Stimulated activated CD4-positive, alpha-beta T cell treated with anti-CD3 and anti-CD28 coated beads, Interleukin-15, amount 100 ng/mL, for 48 hours (primary cell): ENCODE results near the gene ARHGEF16.

Experiments
- DNase-seq, 2 donors: peaks; one replicate each; pipeline ENCODE4 v3.0.0-alpha.2; 2020; ENCODE audit warnings: low read depth in 2 of 2

The ARHGEF16 gene

DNA sequence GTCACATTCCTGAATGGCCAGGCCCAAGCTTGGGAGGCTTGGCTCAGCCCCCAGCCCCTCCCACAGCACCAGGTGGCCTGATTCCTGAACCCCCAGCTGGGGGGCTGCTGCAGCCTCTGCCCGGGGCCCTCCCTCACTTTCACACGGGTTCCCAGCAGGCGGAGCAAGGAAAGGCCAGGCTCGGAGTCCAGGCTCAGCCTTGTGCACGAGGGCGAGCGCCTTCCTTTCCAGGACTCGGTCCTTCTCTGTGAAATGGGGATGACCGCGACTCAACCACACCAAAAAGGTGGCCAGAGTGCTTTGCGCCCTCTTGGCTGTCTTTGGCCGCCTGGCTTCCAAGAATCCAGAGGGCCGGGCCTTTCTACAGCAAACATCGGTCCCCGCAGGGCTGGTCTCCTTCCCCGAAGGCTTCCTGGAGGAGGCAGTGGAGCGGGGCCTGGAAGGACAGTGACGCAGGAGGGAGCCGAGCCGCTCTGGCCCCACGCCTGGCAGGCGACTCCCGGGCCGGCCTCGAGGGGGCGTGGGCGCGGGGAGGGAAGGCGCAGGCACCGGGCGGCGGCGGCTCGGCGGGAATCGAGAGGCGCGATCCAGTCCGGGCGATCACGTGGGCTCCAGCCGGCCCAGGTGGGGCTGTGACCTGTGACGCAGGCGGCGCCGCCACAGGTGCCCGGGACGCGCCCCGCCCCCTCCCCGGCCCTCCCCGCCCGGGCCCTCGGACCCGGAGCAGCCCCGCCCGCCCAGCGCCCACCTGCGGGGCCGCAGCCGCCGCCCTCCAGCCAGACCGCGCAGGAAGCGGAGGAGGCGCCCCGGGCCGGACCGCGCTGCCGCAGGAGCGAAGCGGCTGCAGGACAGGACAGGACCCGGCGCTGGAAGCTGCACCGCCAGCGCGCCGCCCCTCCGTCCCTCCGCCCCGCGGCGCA is at the start of gene ARHGEF16:
Gene ARHGEF16 (plus strand): TSS at position 775 of the 920 bp plus-strand sequence. CDS start 8,420 bp downstream, outside the sequence.
- no peak for DNase-seq

DNA sequence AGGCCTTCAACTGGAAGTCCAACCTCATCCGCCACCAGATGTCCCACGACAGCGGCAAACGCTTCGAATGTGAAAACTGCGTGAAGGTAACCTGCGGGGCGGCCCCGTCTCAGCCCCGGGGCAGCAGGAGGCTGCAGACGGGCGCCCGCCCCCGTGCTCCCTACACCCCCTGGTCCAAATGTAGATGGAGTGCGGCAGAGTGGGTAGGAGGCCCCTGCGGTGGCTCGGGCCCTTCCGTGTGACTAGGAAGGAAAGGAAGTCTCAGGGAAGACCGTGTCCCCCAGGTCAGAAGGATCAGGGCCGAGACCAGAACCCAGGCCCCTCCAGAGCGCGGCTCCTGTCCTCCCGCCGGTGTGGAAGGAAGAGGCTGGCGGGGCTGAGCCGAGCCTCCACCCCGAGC is 49.7 kb upstream of the ARHGEF16 start:
- DNase-seq, result no peak

DNA sequence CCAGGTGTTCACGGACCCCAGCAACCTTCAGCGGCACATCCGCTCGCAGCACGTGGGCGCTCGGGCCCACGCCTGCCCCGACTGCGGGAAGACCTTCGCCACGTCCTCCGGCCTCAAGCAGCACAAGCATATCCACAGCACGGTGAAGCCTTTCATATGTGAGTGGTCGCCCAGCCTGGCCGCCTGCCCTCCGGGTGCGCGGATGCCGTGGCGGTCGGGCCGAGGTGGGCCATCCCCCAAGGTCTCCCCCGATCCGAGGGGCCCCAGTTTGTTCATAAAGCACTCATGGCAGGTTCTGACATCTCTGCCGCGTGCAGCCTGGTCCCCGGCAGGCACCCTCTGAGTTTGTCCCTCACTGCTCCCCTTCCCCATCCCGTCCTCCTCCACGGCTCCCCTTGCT is 49.0 kb upstream of the ARHGEF16 start:
- DNase-seq, result no peak

DNA sequence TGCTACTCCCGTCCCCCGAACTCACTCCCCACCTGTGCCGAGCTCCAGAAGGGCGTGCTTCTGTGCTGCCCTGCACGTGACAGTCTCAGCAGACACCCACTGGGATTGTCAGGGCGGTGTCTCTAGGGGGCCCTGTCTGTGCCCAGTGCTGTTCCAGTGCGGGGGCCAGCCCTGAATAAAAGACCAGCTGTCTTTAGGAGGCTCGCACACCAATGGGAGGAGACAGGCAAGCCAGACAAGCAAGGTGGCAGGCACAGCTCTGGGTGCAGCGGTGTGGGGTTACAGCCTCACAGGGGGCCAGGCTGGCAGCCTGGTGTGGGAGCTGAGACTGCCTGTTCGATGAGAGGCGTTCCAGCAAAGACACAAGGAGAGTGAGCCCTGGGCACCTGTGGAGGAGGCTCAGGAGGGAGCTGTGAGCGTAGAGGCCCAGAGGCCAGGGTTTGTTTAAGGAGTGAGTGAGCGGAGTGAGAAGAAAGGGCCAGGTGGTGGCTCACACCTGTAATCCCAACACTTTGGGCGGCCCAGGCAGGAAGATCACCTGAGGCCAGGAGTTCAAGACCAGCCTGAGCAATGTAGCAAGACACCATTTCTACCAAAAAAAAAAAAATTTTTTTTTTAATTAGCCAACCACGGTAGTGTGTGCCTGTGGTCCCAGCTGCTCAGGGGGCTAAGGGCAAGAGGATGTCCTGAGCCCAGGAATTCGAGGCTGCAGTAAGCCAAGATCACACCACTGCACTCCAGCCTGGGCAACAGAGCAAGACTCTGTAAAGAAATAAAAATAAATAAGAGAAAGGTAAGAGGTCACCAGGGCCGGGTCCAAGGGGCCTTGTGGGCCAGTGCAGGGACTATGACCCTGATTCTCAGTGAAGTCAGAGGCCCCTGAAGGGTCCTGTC is 48.2 kb upstream of the ARHGEF16 start:
- DNase-seq, result no peak

DNA sequence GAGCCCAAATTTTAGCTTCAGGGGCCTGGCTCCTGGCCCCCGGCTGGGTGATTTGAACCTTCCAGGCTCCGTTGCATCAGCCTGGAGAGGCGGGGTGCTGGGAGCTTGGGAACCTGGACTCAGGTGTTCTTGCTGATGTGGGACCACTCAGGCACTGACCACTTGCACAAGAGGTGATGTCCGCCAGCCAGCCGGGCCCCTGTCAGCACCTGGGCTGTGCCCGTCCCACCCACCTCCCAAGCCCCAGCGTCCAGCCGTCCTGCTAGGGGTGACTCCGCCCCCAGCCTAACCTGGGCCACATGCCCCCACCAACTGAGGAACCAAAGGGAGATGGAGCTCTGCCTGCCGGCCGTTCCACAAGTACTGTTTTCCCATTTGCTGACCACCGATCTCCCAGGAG is 47.4 kb upstream of the ARHGEF16 start:
- DNase-seq, result no peak

DNA sequence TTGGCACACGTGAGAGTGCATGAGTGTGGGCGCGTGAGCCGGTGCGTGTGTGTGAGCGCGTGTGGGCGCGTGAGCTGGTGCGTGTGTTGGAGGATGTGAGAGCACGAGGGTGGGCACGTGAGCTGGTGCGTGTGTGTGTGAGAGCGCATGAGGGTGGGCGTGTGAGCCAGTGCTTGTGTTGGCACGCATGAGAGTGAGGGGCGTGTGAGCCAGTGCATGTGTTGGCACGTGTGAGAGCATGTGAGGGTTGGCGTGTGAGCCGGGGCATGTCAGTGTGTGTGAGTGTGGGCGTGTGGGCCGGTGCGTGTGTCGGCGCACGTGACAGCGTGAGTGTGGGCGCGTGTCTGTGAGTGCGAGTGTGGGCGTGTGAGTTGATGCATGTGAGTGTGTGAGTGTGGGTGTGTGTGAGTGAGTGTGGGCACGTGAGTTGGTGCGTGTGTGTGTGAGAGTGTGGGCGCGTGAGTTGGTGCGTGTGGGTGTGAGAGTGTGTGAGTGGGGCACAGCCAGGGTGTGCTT is 45.7 kb upstream of the ARHGEF16 start:
- DNase-seq, result no peak

DNA sequence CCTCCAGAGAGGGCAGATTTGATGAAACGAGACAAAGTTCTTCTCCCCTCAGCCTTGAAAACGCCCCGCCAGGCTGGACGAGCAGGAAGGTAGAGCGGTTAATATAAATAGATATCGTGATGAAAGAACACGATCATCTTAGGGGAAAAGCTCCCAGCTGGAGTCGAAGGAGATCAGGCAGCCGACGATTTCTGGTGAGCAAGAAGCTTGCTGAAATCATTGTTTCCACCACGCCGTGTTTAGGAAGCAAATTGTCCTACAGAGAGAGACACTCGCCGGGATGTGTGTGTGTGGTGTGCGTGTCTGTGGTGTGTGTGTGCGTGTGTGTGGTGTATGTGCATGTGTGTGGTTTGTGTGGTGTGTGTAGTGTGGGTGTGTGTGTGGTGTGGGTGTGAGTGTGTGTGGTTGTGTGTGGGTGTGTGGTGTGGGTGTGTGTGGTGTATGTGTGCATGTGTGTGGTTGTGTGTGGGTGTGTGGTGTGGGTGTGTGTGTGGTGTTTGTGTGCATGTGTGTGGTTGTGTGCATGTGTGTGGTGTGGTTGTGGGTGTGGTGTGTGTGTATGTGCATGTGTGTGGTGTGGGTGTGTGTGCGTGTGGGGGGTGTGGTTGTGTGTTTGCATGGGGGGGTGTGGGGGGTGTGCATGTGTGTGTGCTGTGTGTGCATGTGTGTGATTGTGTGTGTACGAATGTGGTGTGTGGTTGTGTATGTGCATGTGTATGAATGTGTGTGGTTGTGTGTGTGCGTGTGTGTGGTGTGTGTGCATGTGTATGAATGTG is 44.9 kb upstream of the ARHGEF16 start:
- DNase-seq, result no peak

DNA sequence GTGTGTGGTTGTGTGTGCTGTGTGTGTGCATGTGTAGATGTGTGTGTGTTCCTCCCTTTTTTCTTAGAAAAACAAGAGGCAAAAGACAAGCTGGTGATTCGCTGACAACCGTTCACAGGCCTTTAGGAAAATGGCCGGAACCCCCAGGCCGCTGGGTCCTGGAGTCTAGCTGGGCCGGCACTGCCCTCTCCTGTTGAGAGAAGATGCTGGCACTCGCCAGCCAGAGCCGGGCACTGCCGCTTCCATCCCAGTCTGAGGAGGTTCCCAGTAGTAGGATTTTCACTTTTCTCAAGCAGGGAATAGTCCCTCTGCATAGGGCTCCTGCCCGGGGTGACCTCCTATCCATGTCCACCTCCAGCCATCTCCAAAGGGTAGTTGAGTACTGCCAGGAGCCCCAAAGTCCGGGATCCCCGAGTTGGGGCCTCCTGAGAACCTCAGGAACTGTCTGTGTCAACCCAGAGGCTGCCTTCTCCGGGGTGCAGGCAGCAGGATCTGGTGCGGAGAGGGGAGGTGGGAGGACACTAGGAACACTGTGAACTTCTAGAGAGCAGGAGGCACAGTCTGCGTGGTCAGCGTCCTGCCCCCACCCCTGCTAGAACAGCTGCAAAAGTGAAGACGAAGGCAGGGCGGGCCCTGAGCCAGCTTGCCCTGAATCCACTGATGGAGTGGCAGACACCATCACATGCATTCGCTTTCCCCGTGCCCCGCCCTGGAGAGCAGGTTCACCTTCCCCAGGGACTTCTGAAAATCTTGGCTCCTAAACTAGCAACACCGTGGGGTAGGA is 44.1 kb upstream of the ARHGEF16 start:
- no peak for DNase-seq

DNA sequence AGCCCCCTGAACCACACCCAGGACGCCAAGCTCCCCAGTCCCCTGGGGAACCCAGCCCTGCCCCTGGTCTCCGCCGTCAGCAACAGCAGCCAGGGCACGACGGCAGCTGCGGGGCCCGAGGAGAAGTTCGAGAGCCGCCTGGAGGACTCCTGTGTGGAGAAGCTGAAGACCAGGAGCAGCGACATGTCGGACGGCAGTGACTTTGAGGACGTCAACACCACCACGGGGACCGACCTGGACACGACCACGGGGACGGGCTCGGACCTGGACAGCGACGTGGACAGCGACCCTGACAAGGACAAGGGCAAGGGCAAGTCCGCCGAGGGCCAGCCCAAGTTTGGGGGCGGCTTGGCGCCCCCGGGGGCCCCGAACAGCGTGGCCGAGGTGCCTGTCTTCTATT is 42.7 kb upstream of the ARHGEF16 start:
- DNase-seq, result no peak

DNA sequence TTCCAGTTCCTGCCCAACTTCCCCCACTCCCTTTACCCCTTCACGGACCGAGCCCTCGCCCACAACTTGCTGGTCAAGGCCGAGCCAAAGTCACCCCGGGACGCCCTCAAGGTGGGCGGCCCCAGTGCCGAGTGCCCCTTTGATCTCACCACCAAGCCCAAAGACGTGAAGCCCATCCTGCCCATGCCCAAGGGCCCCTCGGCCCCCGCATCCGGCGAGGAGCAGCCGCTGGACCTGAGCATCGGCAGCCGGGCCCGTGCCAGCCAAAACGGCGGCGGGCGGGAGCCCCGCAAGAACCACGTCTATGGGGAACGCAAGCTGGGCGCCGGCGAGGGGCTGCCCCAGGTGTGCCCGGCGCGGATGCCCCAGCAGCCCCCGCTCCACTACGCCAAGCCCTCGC is 42.1 kb upstream of the ARHGEF16 start:
- DNase-seq, result no peak

DNA sequence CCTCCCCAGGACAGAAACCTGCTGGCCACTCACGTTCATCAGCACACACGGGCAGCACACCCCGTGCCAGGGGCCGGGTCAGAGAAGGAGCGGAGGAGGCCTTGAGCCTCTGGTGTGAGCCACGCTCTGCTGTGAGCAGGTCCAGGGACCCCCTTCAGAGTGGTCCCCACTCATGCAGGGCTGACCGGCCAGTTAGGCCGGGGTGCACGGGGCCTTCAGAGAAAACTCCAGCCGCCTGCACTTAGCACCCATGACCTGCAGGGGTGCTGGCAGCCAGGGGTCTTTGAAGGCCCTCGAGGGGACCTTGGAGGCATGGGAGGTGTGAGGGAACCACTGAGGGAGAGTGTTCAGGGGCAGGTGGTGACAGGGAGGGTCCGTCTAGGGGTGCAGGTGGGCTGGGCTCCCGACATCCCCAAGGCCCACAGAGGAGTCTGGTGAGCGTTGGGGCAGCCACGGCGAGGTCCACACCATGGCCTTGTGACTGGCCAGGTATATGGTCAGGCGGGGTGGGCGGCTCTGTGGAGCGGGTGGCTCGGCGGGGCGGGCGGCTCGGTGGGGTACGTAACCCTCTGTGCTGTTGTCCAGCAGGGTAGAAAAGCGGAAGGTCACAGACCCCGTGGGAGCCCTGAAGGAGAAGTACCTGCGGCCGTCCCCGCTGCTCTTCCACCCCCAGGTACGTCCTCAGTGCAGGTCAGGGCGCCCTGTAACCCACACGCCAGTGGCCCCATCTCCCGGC is 40.3 kb upstream of the ARHGEF16 start:
- no peak for DNase-seq

DNA sequence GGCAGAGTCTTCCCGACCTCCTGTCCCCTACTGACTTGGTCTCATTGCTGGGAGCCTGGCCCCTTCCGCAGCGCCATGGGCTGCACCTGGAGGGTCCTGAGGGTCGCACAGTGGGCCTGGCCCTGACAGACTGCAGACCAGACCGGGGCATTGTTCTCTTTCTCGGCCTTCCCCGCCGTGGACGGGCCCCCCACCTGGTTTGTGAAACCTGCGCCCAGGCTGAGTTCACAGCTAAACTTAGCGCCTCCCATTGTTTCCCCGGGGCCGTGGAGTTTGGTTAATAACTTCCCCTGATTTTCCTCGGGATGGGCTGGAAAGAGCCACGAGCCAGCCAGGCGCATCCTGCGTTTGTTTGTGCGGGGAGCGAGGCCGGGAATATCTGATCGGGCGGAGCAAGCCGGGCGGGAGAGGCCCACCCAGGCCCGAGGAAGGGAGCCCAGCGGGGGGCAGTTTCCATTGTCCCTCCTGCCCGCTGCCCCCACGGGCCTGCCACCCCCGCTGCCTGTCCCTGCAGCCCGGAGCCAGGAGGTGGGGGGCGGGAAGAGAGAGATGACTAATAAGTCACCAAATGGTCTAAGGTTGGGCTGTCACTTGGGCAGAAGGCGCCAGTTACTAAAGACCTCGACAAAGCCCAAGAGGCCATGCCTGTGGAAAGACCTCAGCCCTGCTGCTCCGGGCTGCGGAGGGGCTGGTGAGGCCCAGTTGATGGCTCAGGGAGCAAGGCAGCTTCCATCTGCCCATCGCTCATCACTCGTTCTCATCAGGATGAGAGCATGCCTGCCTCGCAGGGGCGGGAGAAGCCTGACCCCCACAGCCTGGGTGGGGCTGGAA is 39.0 kb upstream of the ARHGEF16 start:
- DNase-seq, result no peak

DNA sequence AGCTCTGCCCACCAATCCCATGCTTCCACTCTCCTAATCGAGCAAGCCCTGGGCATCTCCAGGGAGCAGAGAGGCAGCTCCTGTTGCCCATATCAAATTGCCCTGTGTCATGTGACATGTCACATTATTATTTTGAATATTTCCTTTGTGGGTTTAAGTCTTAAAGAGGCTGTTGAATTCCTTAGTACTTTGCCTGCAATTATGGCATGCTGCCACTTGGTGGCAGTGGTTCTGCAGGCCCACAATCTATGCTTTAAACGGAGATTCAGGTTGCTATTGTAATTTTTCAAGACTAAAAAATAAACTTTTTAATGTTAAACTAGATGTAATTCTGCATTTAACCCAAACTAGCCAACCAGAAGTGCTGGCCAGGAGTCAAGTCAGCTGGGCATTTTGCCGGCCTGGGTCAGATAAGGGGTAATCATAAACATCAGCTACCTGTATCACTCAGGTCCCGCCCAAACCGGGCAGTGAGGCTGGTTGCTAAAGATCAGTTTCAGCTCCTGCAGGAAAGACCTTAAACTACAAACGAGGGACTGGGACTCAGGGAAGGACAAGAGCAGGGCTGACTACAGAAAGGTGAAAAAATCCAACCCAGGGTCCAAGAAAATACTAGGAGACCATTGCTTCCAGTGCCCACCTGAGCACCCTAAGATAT is 37.3 kb upstream of the ARHGEF16 start:
- DNase-seq, result no peak

DNA sequence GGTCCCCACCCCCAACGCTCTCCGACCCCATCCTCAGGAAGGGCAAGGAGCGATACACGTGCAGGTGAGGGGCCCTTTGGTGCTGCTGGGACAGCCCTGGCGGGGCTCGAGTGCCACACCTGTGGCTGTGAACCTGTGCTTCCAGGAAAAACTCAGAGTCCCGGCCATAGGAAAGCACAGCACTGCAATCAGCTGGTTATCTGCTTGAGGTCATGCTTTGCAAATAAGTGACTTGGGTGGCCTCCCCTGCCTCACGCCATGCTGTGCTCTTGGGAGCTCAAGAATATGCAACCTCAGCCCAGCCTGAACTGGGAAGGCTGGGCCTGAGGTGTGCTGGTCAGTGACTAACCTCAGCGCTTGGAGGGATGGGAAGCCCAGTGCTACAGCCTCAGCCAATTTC is 36.5 kb upstream of the ARHGEF16 start:
- DNase-seq, result no peak

DNA sequence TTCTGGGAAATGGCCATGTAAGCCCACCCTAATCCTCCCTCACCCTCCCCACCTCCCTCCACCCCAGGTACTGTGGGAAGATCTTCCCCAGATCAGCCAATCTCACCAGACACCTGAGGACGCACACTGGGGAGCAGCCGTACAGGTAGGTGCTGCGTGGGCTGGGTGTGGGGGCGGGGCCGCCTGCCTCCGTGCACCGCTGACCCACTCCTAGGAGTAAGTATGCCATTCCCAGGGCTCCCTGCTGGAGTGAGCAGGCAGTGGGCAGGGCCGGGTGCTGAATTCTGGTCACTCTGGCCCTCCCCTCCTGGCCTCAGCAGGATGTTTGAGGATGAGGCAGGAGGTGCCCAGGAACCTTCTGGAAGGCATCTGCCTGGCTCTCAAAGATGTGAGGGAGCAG is 35.9 kb upstream of the ARHGEF16 start:
- DNase-seq, result no peak

DNA sequence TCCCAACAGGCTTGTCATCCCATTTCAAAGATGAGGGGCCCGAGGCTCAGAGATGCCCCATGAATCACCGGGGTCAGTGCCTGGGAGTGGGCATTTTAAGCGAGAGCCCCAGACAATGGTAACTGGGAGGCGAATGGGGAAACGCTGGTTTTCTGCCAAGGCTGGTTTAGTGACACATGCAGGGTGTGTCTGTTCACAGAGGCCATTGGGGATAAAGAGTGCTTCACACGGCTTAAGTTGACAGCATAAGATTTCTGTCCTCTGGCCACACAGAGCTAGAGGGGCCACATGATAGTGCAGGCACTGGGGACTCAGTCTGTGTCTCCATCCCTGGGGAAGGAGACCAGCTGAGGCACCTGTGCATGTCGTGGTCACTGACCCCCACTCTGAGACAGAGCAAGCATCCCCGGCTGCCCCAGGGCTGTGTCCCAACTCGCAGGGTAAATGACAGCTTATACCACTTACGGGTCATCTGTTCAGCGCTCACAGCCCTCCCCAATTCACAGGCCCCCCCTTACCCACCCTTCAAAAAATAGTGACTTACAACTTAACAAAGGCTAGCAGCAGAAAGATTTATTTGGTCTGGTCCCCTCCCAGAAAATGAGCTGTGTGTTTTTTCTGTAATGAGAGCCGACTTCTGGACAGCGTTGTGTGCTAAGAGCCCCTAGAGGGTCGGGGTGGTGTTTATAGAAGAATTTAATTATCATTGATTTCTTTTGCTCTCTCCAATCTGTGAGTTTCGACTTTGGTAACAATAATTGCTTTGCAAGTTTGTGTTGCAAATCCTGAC is 34.9 kb upstream of the ARHGEF16 start:
- DNase-seq, result no peak

DNA sequence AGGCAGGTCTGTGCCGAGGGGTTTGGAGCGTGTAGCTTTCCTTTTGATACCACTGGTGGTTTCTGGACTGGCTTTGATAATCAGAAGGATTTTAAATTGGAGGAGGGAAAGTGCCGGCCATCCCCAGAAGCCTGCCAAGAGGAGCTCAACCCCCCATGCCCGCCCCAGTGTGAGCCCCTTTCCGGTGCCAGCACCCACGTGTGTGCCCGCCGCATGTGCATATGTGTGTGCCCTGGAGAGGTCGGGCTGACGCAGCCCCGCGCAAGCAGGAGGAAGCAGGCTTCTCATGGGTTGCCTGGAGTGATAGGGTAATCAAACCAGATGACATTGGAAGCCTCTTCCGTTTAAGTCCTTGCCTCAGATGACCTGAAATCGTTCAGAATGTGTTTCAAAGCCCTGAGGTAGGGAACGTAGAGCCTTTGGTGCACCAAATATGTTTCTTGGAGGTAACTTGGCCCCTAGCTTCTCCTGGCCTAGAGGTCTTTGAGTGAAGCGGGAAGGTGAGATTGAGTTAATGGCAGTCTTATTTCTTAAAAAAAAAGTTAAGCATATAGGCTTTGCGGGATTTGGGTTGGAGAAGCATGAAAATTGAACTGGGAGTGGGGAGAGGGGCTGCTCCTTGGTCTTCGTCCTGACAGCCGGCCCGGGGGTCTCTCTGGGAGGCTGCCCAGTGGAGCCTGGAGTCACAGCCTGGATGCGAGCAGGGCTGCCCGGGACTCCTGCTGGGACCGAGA is 34.1 kb upstream of the ARHGEF16 start:
- no peak for DNase-seq
